GM18873 (cell line): ENCODE results near the gene ROBO1.
"Not testable (repeated sequence)": the region's sequence is repeated elsewhere in the genome, so short reads cannot be mapped to it uniquely, and the experiment has no call there.

Source experiments
- ATAC-seq: cut with Tn5 transposase; IDR thresholded peaks from one replicate; pipeline ENCODE4 v1.9.1; 2021; ENCODE audit warnings: mild to moderate bottlenecking, moderate library complexity, moderate number of reproducible peaks; ENCODE audit not compliant: unreplicated experiment, low FRiP score

Gene ROBO1

DNA sequence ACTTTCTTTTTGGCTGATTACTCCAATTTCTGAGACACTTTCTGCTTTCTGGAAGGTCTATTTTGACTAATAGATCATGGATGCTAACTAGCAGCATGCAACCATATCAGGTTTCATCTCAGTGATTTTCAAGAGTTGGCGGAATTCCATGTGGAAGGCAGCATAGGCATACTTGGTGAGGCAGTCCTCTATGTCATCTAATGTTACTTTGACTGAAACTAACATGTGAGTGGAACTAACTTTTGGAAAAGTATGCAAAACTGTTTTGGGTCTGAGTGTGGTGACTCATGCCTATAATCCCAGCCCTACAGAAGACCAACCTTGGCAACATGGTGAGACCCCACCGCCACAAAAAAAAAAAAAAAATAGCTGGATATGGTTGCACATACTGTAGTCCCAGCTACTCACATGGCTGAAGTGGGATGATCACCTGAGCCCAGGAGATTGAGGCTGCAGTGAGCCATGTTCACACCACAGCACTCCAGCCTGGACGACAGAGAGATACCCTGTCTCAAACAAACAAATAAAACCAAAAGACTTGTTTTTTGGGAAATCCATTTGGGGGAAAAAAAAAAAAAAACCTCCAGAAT, 1033.7 kb downstream of the ROBO1 start:
- ATAC-seq, result no peak

DNA sequence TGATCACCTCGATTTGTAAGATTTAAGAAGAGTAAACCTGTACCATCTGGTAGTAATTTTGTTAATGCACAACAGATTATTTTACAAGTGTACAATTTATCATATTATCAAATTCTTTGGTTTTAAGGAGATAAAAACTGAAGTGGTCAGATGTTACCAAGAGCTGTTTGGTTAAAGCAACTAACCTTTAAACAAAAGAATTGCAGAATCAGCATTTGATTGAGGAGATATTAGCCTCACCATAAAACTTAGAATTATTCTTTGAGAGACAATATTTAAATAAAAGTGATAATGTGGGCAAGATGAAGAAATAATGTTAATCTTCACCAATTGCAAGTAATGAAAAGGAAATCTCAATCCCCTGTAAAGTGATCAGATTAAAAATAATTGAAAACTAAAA, 1034.9 kb downstream of the ROBO1 start:
- no peak for ATAC-seq

DNA sequence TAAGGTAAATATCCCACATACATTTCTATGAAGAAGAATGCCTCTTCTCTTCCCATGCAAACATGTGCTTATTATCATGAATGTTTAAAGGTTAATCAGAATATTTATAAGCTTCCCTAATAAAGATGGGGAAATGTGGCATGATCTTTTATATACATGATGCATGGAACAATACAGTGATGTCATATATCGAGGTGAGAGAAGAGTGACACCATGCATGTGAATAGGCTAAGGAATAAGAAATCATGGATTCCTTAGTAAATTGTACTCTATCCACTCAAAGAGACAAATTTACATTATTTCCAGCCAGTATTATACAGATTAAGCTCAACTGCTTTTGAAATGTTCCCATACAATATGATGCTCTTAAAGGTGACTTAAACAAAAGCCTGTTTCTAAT, 1035.3 kb downstream of the ROBO1 start:
- no peak for ATAC-seq

DNA sequence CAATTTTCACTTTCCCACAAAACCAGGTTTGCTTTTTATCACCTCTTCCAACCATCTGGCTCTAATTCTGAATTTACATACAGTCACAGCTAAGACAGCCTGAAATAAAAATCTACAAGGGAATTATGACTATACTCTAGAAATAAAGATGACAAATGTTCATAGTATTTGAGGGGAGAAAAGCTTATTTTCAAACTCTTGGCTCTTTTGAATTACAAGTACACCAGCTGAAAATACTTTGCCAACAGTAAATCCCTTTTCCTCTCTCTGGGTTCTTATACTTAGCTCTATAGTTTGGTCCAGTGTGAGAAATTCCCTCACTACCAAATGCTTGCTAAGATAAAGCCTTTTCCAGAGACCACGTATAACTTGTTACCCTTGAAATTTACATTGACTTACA, 1037.9 kb downstream of the ROBO1 start:
- no peak for ATAC-seq

DNA sequence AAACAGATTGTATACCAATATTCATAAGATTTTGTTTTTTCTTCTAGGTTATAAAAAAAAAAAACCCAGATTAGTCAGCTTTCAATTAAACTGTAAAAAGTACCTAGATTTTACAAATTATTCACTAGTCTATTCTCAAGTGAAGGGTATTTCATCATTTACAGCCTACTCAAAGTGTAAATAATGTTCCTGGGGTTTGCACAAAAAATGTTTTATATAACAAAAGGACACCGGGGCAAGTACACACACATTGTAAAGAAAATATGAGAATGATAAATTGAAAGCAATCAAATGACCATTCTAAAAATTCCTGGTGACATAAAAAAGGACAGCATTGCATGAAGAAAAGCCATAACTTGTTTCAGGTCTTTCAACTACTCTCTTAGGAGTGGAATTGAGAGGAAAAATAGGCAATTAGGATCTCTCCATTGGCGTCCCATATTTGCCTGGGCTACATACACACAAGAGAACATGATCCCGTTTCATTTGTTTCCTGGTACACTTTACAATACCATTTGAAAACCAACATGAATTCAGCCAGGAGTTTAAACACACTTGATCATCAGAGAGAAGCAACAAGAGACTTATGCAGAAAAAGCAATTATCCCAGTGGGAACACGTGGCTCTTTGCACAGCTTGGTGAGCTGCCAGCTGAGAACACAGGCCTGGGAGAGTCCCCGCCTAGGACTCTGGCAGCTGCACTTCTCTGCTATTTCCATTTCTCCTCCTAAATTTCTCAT, 1039.2 kb downstream of the ROBO1 start:
- ATAC-seq, result no peak

DNA sequence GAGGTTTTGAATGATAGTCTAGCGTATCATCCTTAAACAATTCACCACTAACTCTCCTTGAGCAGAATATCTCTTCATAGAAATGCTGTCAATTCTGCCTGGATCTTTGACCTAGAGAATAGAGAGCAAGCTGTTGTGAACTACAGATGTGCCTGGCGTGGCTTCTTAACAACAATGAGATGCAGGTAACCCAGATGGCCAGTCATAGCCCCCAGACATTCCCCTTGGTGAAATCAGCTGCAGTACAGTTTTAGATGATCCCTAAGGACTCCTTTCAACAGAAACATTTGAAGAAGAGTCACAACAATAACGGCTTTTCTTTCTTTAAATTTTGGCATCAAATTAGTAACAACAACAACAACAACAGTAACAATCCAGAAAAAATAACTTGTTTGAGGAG, 1041.3 kb downstream of the ROBO1 start:
- ATAC-seq, result no peak

DNA sequence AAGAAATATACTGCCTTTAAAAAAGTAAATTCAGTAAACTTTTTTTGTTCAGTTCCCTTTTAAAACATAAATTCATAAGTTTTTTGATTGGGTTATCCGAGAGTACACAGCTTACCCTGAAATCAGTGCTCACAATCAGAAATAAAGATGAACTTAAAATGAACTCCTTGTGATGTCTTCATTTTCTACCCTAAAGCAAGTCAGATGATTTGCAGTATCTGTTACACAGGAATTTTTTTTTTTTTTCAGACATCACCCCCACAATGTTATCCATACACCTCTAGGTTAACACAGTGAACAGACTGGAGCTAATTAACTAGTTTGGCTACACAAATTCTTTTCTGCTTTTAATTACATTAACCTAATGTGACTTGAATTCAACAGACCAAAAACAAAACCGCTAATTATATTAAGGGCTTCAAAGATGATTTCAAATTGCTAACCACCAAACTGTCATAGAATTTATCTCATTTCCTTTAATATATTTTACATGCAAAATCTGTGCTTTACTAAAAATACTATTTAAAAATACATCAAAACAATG, 1042.0 kb downstream of the ROBO1 start:
- no peak for ATAC-seq

DNA sequence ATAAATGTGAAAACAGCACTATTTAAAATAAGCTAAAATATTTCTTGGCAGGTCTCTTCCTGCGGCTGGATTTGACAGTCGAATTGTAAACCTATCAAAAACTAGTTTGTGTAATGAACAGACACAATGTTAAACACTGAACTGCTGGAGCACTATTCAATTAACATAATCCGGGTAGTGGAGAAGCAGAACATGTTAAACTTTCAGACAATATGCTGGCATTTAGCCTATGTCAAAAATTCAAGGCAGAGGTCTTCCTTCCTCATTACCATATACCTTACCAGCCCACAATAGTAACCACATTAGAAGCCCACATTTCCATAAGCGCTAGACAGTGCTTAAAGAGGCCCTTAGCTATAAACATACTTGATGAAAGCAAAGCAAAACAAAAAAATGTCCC, 1042.9 kb downstream of the ROBO1 start:
- no peak for ATAC-seq

DNA sequence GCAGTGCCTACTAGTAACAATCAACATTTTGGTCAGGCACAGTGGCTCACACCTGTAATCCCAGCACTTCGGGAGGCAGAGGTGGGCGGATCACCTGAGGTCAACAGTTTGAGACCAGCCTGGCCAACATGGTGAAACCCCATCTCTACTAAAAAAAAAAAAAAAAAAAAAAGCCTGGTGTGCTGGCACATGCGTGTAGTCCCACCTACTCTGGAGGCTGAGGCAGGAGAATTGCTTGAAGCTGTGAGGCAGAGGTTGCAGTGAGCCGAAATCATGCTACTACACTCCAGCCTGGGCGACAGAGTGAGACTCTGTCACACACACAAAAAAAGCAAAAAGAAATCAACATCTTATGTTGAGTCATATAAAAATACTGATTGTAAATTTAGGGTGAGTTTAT, 1043.4 kb downstream of the ROBO1 start:
- ATAC-seq, result not testable (repeated sequence)

DNA sequence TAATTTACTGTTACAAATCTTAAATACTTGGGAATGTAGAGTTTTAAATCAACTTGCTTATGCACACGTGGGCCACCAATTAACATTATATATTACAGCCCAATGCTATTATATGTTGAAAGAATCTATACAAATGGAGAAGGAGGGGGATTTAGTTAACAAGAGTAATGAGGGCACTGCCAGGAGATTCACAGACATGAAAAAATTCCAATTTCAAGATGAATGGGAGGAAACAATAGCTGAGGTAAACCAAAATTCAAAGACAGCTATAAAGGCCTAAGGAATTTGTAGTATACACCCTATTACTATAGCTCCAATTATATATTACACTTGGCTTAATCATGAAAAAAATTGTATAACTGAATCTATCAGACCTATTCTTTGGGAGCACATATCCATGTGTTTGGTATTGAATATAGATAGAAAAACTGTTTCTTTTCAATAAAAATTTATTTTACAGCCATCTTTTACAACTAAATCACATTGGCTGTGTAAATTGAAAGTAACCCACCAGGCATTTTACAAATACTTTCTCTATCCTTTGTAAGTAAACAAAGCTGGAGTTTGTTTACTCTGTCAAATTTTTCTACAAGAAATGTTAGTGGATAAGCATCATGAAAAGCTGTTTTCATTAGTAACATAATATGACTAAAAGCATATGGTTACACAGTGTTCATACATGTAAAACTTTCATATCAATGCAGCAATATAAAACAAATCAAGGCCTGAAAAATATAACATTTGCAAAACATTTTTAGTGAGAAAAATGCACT, 1045.8 kb downstream of the ROBO1 start:
- ATAC-seq, result no peak

DNA sequence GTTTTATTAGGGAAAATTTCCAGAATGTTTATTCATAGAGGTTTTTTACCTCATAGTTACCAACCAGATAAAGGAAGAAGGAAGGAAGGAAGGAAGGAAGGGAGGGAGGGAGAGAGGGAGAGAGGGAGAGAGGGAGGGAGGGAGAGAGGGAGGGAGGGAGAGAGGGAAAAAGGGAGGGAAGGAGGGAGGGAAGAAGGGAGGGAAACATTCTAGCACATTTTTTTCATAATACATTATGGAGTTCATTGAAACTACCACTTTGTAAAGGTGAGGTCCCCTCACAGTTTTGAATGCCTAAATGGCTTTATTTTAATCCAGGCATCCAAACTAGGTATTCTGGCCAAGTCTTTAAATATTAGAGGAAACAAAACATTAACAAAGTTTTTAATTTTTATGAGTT, 1049.1 kb downstream of the ROBO1 start:
- no peak for ATAC-seq

DNA sequence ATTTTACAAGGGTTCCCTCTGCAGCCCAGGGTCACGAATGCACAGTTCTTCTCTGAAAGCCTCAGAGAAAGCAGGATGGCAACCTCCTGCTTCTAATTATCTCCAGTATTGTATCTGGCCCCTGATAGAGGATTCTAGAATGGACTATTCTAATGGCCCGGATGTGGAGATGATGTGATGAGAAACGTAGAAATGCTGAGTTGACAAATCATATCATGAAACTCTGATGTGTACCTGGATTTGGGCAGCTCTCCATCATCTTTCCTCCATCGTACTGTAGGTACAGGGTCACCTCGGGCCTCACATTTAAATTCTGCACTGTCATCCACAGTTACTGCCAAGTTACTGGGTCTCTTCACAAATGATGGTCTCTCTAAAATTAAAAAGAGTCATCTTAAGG, 1050.8 kb downstream of the ROBO1 start:
- no peak for ATAC-seq

DNA sequence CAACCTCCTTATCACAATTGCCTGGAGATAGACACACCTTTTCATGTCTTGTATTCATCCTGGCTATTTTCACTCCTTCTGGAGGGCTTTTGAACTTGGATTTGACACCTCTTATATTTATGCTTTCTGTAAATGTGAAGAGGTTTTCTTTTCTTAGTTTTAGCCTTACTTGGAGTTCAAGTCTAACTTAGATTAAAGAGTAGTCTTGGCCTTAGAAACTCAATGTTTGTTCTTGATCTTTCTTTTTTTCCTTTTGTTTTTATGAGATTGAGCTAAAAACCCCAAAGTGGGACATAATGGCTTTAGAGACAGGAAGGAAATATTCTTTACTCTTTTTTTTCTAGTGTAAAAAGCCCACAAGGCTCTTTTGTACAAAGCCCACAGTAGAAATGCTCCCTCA, 1054.9 kb downstream of the ROBO1 start:
- no peak for ATAC-seq

DNA sequence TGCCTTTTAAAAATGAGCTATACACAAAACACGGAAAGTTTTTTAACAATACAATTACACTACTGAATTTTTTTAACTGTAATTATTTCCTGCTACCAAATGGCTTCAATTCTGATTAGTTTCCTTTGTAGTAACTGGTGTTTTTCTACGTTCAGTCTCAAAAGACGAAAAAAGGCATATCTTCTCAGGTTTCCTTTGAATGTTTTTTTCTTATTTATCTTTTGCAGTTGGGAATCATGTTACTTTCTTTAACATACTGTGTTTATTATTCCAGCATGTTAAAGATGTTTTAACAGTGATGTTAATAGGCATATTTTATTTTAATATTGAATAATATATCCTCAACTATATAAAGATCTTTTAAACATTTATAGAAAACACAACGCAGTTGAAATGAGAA, 1055.5 kb downstream of the ROBO1 start:
- no peak for ATAC-seq

DNA sequence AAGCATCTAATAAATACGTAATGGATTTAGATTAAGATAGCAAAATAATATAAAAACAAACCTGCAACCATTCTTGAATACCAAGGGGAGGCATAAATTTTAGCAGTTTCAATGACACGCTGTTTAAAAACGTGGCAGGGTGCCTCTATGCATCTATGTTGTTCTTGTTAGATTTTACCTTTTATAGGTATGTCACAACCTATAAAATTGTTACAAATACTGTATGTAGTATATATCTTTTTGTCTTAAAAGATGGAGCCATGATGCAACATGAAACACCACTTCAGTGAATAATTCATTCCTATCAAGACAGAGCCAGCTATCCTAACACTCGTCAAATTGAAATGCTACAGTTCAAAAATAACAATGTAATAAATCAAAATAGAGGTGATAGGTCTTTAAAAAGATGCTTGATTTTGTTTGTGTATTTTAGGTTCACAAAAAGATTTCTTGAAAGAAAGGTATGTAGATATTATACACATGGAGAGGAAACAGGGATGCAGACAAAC, 1059.2 kb downstream of the ROBO1 start:
- ATAC-seq, result no peak

DNA sequence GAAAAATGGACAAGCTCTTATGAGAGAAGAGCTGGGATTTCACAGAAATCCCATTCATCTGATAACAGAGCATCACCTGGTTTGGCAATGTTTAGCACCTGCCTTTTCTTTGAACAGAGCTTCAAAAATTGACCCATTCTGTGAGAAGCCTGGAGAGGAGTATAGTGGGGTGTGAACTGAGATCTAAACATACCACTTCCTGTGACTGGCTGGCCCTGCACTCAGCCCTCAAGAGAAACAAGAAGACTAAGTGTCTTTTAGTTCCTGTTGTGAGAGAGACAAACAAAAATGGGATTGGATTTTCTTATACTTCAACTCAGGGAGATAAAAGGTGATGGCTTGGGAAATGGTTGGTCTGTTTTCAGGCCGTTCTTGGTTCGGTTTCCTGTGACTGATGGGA, 1060.2 kb downstream of the ROBO1 start:
- no peak for ATAC-seq

DNA sequence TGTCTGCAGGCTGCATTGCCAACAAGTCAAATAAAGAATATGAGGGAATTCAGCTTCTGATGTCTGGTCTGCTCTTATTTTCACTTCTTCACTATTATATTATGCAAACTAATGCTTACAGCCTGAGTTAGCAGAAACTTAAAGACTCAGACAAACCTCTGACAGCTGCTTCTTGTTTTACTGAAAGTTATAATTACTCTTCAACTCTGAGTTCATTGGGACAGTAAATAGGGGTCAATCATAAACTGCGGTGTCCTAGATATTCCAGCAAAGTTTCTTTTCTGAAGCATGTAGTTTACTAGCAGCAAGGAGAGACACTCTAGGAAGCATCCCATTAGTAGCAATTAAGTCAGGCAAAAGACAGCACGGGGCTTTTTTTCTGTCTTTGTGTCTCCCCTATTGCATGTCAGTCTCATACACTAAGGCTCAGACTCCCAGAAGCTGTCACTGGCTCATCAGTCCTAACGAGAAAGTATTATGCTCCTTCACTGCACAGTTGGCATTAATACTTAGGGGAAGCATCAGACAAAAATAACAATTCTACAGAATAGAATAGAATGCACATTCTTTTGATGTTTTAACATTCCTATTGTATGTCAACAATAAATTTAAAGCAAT, 1060.8 kb downstream of the ROBO1 start:
- ATAC-seq, result no peak

DNA sequence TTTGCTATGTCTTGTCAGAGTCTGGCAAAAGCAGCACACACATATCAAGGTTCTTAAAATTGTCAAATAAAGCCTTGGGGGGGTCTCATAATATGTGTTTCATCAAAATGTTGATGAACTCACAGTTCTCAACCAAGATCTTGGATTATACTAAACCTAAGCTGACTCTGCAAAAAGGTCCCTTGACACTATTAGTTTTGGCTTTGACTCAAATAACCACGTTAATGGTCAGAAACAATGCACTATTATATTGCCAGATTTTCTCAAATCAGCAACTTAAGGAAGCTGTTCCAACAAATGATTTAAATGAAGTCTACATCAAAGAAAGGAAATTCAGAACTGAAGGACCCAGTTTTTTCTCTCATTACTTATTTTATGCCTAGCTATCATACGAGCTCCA, 1063.9 kb downstream of the ROBO1 start:
- ATAC-seq, result no peak

DNA sequence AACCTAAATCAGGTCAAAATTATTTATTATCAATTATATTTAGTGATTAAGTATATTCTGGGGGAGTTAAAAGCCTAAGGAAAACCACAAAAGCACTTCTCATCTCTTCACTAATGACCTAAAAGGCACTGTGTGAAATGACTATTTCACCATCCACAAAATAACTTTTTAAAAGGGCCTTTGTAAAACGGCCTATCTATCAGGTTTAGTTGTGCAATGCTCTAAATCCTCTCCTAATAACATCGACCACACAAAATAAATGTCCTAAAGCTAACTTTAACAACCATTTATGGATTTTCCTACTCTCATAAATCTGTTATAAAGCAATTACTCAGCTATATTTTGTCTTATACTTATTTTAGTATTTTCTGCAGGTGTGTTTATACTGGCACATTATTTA, 1066.3 kb downstream of the ROBO1 start:
- no peak for ATAC-seq

DNA sequence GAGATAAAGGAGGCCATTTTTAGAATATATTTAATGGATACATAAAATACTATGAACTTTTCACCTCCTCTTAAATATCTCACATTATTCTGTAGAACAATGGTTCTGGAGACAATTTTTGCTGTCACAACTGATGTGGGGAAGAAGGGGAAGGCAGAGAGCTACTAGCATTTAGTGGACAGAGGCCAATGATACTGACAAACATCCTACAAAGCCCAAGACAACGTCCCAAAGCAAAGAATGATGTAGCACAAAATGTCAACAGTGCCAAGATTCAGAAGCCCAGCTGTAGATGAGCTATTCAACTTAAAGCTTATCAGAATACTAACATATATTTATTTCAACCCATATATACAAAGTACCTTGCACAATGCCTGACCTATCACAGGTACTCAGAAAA, 1069.4 kb downstream of the ROBO1 start:
- ATAC-seq, result no peak

DNA sequence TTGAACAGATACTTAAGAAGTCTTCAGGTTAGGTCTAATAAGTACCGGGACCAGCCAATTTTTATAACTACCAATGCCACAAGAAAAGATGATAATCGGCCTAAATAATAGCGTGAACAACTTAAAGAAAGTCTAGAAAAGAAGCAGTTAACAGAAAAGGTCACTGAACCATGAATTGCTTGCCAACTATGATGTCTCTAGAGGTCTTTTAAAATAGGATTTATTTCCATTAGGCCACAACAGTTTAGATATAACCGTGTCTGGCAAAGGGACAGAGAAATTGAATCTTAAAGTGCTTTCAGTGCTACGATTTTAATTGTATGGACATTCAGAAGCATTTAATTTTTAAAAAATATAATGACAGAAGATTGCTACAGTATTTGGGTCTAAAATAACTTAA, 1070.4 kb downstream of the ROBO1 start:
- no peak for ATAC-seq
